Activated naive CD4-positive, alpha-beta T cell treated with anti-CD3 and anti-CD28 coated beads for 36 hours (primary cell): ENCODE measurements around the gene CCR3. TPM values are rescaled to one million over a fixed set of nuclear protein-coding genes. Genes with fewer than 3 reads are reported as not detected.

Experiments
- CTCF ChIA-PET: fragments of 350-600 bp; sonication (Branson Sonifier 250); formaldehyde crosslinking; loops from one replicate; lab custom pipeline; 2021; ENCODE audit warnings: antibody characterized with exemption; lab: Charles Lee
- DNase-seq: peaks from one replicate; pipeline ENCODE4 v3.0.0-alpha.2; 2020
- H3K27ac Mint-ChIP-seq: one replicate; pipeline ENCODE4 v1.8.0; 2021; ENCODE audit warnings: mild to moderate bottlenecking, mixed read lengths
- H3K27me3 Mint-ChIP-seq: one replicate; pipeline ENCODE4 v1.8.0; 2021; ENCODE audit warnings: low read depth, mixed read lengths
- H3K36me3 Mint-ChIP-seq: one replicate; pipeline ENCODE4 v1.8.0; 2021; ENCODE audit warnings: low read depth, mixed read lengths
- H3K4me1 Mint-ChIP-seq: one replicate; pipeline ENCODE4 v1.8.0; 2021; ENCODE audit warnings: low read depth, mixed read lengths
- H3K4me3 Mint-ChIP-seq: one replicate; pipeline ENCODE4 v1.8.0; 2021; ENCODE audit warnings: mild to moderate bottlenecking, moderate library complexity, mixed read lengths
- H3K9me3 Mint-ChIP-seq: one replicate; pipeline ENCODE4 v1.8.0; 2021; ENCODE audit warnings: mixed read lengths
- intact Hi-C: fragments of 100-400 bp; cut with micrococcal nuclease; formaldehyde crosslinking; loops from one replicate; pipeline ENCODE4 v1.15.1; 2023
- total RNA-seq, 2 experiments: library from RNA; stranded (reverse); gene quantifications; one replicate each; pipeline ENCODE4 v1.2.3, GENCODE V29; 2021

CCR3 gene
- total RNA-seq, 2 experiments from 2014 or later: not detected

GRCh38 chr3:46281551-46281950 lies 39.3 kb downstream of the CCR3 start:
- H3K36me3 Mint-ChIP-seq: peaks cover 9% of the 10 kb centered on the region
- peaks cover 16% of the 10 kb centered on the region for H3K9me3 Mint-ChIP-seq
- H3K4me3 Mint-ChIP-seq: no peak overlapping the region
- no peak overlapping the region for H3K27ac Mint-ChIP-seq
- intact Hi-C loops: no loop called here
- DNase-seq: no peak
- CTCF ChIA-PET: interaction anchor here (0.8 to 2.2 kb wide), 2 partner anchors 14 to 89 kb away, joined by 3 to 12 read pairs; partner anchors contain the start of gene CCR5
- H3K27me3 Mint-ChIP-seq: peaks cover 3% of the 10 kb centered on the region
- peaks cover 51% of the 10 kb centered on the region for H3K4me1 Mint-ChIP-seq

GRCh38 chr3:46282041-46282440 lies 39.8 kb downstream of the CCR3 start:
- Mint-ChIP-seq H3K4me3 (no peak overlapping the region), H3K36me3 (peaks cover 9% of the 10 kb centered on the region), H3K27ac (no peak overlapping the region), H3K9me3 (peaks cover 16% of the 10 kb centered on the region), H3K4me1 (peaks cover 50% of the 10 kb centered on the region), H3K27me3 (peaks cover 3% of the 10 kb centered on the region)
- intact Hi-C loops: no loop called here
- CTCF ChIA-PET: interaction anchor here (0.8 kb wide), 1 partner anchor 15 kb away, joined by 3 read pairs; no protein-coding TSS in a partner anchor
- DNase-seq: no peak

GRCh38 chr3:46282696-46283095 lies 40.4 kb downstream of the CCR3 start:
- Mint-ChIP-seq H3K4me1 (peaks cover 52% of the 10 kb centered on the region), H3K27me3 (peaks cover 3% of the 10 kb centered on the region), H3K4me3 (no peak overlapping the region), H3K36me3 (peaks cover 9% of the 10 kb centered on the region), H3K27ac (no peak overlapping the region), H3K9me3 (peaks cover 16% of the 10 kb centered on the region)
- CTCF ChIA-PET: interaction anchor here (1.4 kb wide), 1 partner anchor 84 kb away, joined by 3 read pairs; no protein-coding TSS in a partner anchor
- DNase-seq: no peak
- intact Hi-C loops: no loop called here

GRCh38 chr3:46283881-46284450 lies 41.7 kb downstream of the CCR3 start:
- H3K4me3 Mint-ChIP-seq: no peak overlapping the region
- H3K4me1 Mint-ChIP-seq: peaks cover 49% of the 10 kb centered on the region
- no peak for DNase-seq
- peaks cover 12% of the 10 kb centered on the region for H3K9me3 Mint-ChIP-seq
- H3K27me3 Mint-ChIP-seq: peaks cover 3% of the 10 kb centered on the region
- CTCF ChIA-PET: interaction anchor here (1.4 kb wide), 1 partner anchor 83 kb away, joined by 3 read pairs; no protein-coding TSS in a partner anchor
- intact Hi-C loops: no loop called here
- peaks cover 5% of the 10 kb centered on the region for H3K36me3 Mint-ChIP-seq
- H3K27ac Mint-ChIP-seq: no peak overlapping the region

- CTCF ChIA-PET: interaction anchor here (0.7 to 2.7 kb wide), 6 partner anchors 8 to 84 kb away, joined by 3 to 9 read pairs (median 4); no protein-coding TSS in a partner anchor
- DNase-seq: peak; percentile 41
- H3K4me1 Mint-ChIP-seq: peaks cover 41% of the 10 kb centered on the region
- H3K27ac Mint-ChIP-seq: no peak overlapping the region
- no peak overlapping the region for H3K4me3 Mint-ChIP-seq
- intact Hi-C loops: loop anchor here (1.0 kb wide), 2 partner anchors 9 to 14 kb away; no protein-coding TSS in a partner anchor
- no peaks in the 10 kb centered on the region for H3K9me3 Mint-ChIP-seq
- H3K27me3 Mint-ChIP-seq: peaks cover 8% of the 10 kb centered on the region
- H3K36me3 Mint-ChIP-seq: no peaks in the 10 kb centered on the region
These were observed 42.9 kb downstream of the CCR3 start for GRCh38 chr3:46284981-46285683.

GRCh38 chr3:46285931-46286619 lies 43.8 kb downstream of the CCR3 start:
- intact Hi-C loops: loop anchor here (1.0 kb wide), 2 partner anchors 8 to 13 kb away; no protein-coding TSS in a partner anchor
- CTCF ChIA-PET: interaction anchor here (0.9 to 2.7 kb wide), 5 partner anchors 10 to 88 kb away, joined by 3 to 9 read pairs (median 5); no protein-coding TSS in a partner anchor
- no peak overlapping the region for H3K4me3 Mint-ChIP-seq
- H3K9me3 Mint-ChIP-seq: no peaks in the 10 kb centered on the region
- H3K36me3 Mint-ChIP-seq: no peaks in the 10 kb centered on the region
- H3K27ac Mint-ChIP-seq: no peak overlapping the region
- peaks cover 8% of the 10 kb centered on the region for H3K27me3 Mint-ChIP-seq
- peaks cover 39% of the 10 kb centered on the region for H3K4me1 Mint-ChIP-seq
- DNase-seq: no peak

- peaks cover 7% of the 10 kb centered on the region for H3K27me3 Mint-ChIP-seq
- DNase-seq: no peak
- H3K9me3 Mint-ChIP-seq: no peaks in the 10 kb centered on the region
- H3K4me3 Mint-ChIP-seq: no peak overlapping the region
- intact Hi-C loops: no loop called here
- CTCF ChIA-PET: interaction anchor here (0.7 to 2.7 kb wide), 4 partner anchors 11 to 211 kb away, joined by 3 to 8 read pairs (median 3); no protein-coding TSS in a partner anchor
- H3K36me3 Mint-ChIP-seq: no peaks in the 10 kb centered on the region
- H3K27ac Mint-ChIP-seq: no peak overlapping the region
- peaks cover 39% of the 10 kb centered on the region for H3K4me1 Mint-ChIP-seq
These were observed 44.8 kb downstream of the CCR3 start for GRCh38 chr3:46286947-46287565.

- H3K27ac Mint-ChIP-seq: no peak overlapping the region
- CTCF ChIA-PET: no interaction called here
- peaks cover 7% of the 10 kb centered on the region for H3K27me3 Mint-ChIP-seq
- intact Hi-C loops: no loop called here
- no peaks in the 10 kb centered on the region for H3K9me3 Mint-ChIP-seq
- peaks cover 41% of the 10 kb centered on the region for H3K4me1 Mint-ChIP-seq
- H3K4me3 Mint-ChIP-seq: no peak overlapping the region
- no peak for DNase-seq
- no peaks in the 10 kb centered on the region for H3K36me3 Mint-ChIP-seq
These were observed 47.3 kb downstream of the CCR3 start for GRCh38 chr3:46289551-46289950.

- CTCF ChIA-PET: no interaction called here
These were observed 47.7 kb downstream of the CCR3 start for GRCh38 chr3:46289966-46290365.

GRCh38 chr3:46291046-46291445 lies 48.8 kb downstream of the CCR3 start:
- intact Hi-C loops: loop anchor here (5.0 kb wide), 2 partner anchors 329 to 624 kb away; no protein-coding TSS in a partner anchor
- Mint-ChIP-seq H3K4me3 (no peak overlapping the region), H3K36me3 (no peaks in the 10 kb centered on the region), H3K9me3 (no peaks in the 10 kb centered on the region), H3K27me3 (peaks cover 7% of the 10 kb centered on the region), H3K27ac (no peak overlapping the region), H3K4me1 (peaks cover 39% of the 10 kb centered on the region)
- no peak for DNase-seq
- CTCF ChIA-PET: no interaction called here

More at GRCh38 chr3:46289966-46290365, 47.7 kb downstream of the CCR3 start:
- Mint-ChIP-seq H3K4me1 (peaks cover 43% of the 10 kb centered on the region), H3K4me3 (no peak overlapping the region), H3K27me3 (peaks cover 7% of the 10 kb centered on the region), H3K27ac (no peak overlapping the region), H3K36me3 (no peaks in the 10 kb centered on the region), H3K9me3 (no peaks in the 10 kb centered on the region)
- intact Hi-C loops: loop anchor here (5.0 kb wide), 2 partner anchors 328 to 623 kb away; no protein-coding TSS in a partner anchor
- DNase-seq: no peak

GRCh38 chr3:46293035-46293724 lies 50.9 kb downstream of the CCR3 start:
- H3K27ac Mint-ChIP-seq: no peak overlapping the region
- no peaks in the 10 kb centered on the region for H3K36me3 Mint-ChIP-seq
- H3K9me3 Mint-ChIP-seq: no peaks in the 10 kb centered on the region
- H3K27me3 Mint-ChIP-seq: peaks cover 18% of the 10 kb centered on the region
- CTCF ChIA-PET: interaction anchor here (0.9 to 1.4 kb wide), 5 partner anchors 8 to 81 kb away, joined by 3 to 6 read pairs (median 3); partner anchors contain the start of gene CCR5
- H3K4me1 Mint-ChIP-seq: peaks cover 40% of the 10 kb centered on the region
- no peak for DNase-seq
- H3K4me3 Mint-ChIP-seq: no peak overlapping the region
- intact Hi-C loops: loop anchor here (5.0 kb wide), 2 partner anchors 331 to 626 kb away; no protein-coding TSS in a partner anchor
